HepG2 (cell line): Measurements from ENCODE around the gene TARDBP. TPM values are rescaled to one million over a fixed set of nuclear protein-coding genes. Genes with fewer than 3 reads are reported as not detected.

Source experiments
- BRCA1 ChIP-seq: sonication (generic); formaldehyde crosslinking; IDR thresholded peaks from 2 replicates; pipeline ENCODE4 v1.4.0; 2020; ENCODE audit warnings: missing genetic modification reagents
- CREB1 ChIP-seq, 2 experiments: fragments of 450-650 bp in 1 of 2; IDR thresholded peaks; 2 replicates each; pipeline ENCODE4 v1.6.1; 2016 to 2017; ENCODE audit warnings: control low read depth in 1 of 2, mild to moderate bottlenecking in 1 of 2, missing compliant biosample characterization in 1 of 2, missing genetic modification characterization in 1 of 2
- DRAP1 ChIP-seq: IDR thresholded peaks from 2 replicates; pipeline ENCODE4 v1.6.1; 2016; ENCODE audit warnings: missing genetic modification reagents, missing compliant biosample characterization
- DZIP1 ChIP-seq: sonication (generic); formaldehyde crosslinking; IDR thresholded peaks from 2 replicates; pipeline ENCODE4 v1.5.0; 2020; ENCODE audit warnings: mild to moderate bottlenecking, missing genetic modification reagents
- ELK4 ChIP-seq: sonication (generic); formaldehyde crosslinking; IDR thresholded peaks from 2 replicates; pipeline ENCODE4 v1.9.0; 2021; ENCODE audit warnings: missing genetic modification reagents, borderline replicate concordance
- FOXK2 ChIP-seq: fragments of 450-650 bp; IDR thresholded peaks from 2 replicates; pipeline ENCODE4 v1.6.1; 2016
- MATR3 ChIP-seq: sonication (generic); formaldehyde crosslinking; IDR thresholded peaks from 2 replicates; pipeline ENCODE4 v1.4.0; 2020; ENCODE audit warnings: missing genetic modification reagents
- MAX ChIP-seq: IDR thresholded peaks from 2 replicates; pipeline ENCODE4 v1.6.1; 2012; ENCODE audit warnings: inconsistent platforms
- U2AF2 ChIP-seq: fragments of 200-400 bp; formaldehyde crosslinking; IDR thresholded peaks from 2 replicates; pipeline ENCODE4 v1.6.1; 2017; ENCODE audit warnings: low read depth, mild to moderate bottlenecking, low read length
- ZNF326 ChIP-seq: sonication (generic); formaldehyde crosslinking; IDR thresholded peaks from 2 replicates; pipeline ENCODE4 v1.4.0; 2020; ENCODE audit warnings: missing genetic modification reagents, borderline replicate concordance
- ZNF574 ChIP-seq: sonication (generic); formaldehyde crosslinking; IDR thresholded peaks from 2 replicates; pipeline ENCODE4 v1.4.0; 2020; ENCODE audit warnings: missing genetic modification reagents
- ZNF609 ChIP-seq: sonication (generic); formaldehyde crosslinking; IDR thresholded peaks from 2 replicates; pipeline ENCODE4 v1.4.0; 2020; ENCODE audit warnings: mild to moderate bottlenecking, missing genetic modification reagents, borderline replicate concordance
- ZNF639 ChIP-seq: conservative IDR thresholded peaks from 2 replicates; pipeline ENCODE4 v1.6.1; 2018; ENCODE audit warnings: missing genetic modification reagents
- polyA plus RNA-seq, 8 experiments: library from polyadenylated mRNA; depleted of rRNA in 3 of 8; stranded (reverse) in 7 of 8; unstranded in 1 of 8; fragments of >200 nt; fragmentation: Illumina TruSeq in 4 of 8; extraction: Trizol in 4 of 8; gene quantifications; 2 replicates each; pipeline versions ENCODE4 v1.2.1 to v1.2.3, GENCODE V29; 2011 to 2016; ENCODE audit warnings: low read depth in 4 of 8, missing spikeins in 1 of 8, mixed read lengths in 1 of 8; ENCODE audit not compliant: insufficient read depth in 1 of 8
- total RNA-seq, 5 experiments: library from RNA; depleted of rRNA; stranded (reverse); fragments of >200 nt; fragmentation: Illumina TruSeq; extraction: Trizol; gene quantifications; 2 replicates each; pipeline ENCODE4 v1.2.3, GENCODE V29; 2016; ENCODE audit warnings: low read depth in 1 of 5

The TARDBP gene
- total and polyA plus RNA-seq, 2 of the 13 experiments (the other 11 are each of a cell fraction or from before 2014, with no cell fraction given), result 62.4 to 93.0 TPM

GRCh38 chr1:11059968-11060830 is 47.7 kb downstream of the TARDBP start, which contains the start of gene SRM (continued):
- no peak for TF ChIP-seq ZNF609 (CRISPR knock-in tag)
- no peak for TF ChIP-seq U2AF2
- peak; percentile 78; the same call in 1 of the 2 replicates for TF ChIP-seq ZNF639 (CRISPR knock-in tag)
- 0 out of 2 replicates have a peak, but pooled peaks have one; percentile 70 for TF ChIP-seq BRCA1 (CRISPR knock-in tag)
- TF ChIP-seq MATR3 (CRISPR knock-in tag), result no peak
- no peak for TF ChIP-seq FOXK2
- TF ChIP-seq DRAP1 (CRISPR knock-in tag), result peak; percentile 10; the same call in 1 of the 2 replicates
- no peak for TF ChIP-seq ELK4 (CRISPR knock-in tag)
- TF ChIP-seq ZNF574 (CRISPR knock-in tag), result peak; percentile 40; the same call in 1 of the 2 replicates
- no peak for TF ChIP-seq DZIP1
- TF ChIP-seq CREB1 (IDR thresholded peaks at IDR 0.05), result peak; percentile 26; the same call in 1 of the 2 replicates
- no peak for TF ChIP-seq CREB1 (CRISPR knock-in tag; IDR thresholded peaks at IDR 0.05)
- peak; percentile 97 for TF ChIP-seq MAX
- no peak for TF ChIP-seq ZNF326 (CRISPR knock-in tag)
